Activated T-cell treated with anti-CD3 and anti-CD28 coated beads, Interleukin-2, amount 50 U/mL, for 72 hours (primary cell): ENCODE measurements around the gene ACOXL. TPM values are rescaled to one million over a fixed set of nuclear protein-coding genes. Genes with fewer than 3 reads are reported as not detected.

ENCODE experiments used
- ATAC-seq, 2 donors: fragments of 150-1000 bp; cut with Tn5 transposase; replicated peaks in 1 of 2; 2 replicates each; pipeline ENCODE4 v1.10.0; 2021; ENCODE audit warnings: moderate library complexity in 2 of 2, mild to moderate bottlenecking in 1 of 2
- DNase-seq, 2 donors: peaks; one replicate each; pipeline ENCODE4 v3.0.0; 2021 to 2022; ENCODE audit warnings: mixed read lengths in 1 of 2
- H3K27ac Mint-ChIP-seq: one replicate; pipeline ENCODE4 v1.8.0; 2022; ENCODE audit warnings: mild to moderate bottlenecking, moderate library complexity, mixed read lengths
- H3K27me3 Mint-ChIP-seq: one replicate; pipeline ENCODE4 v1.8.0; 2022; ENCODE audit warnings: low read depth, mixed read lengths
- H3K36me3 Mint-ChIP-seq, 2 donors: one replicate each; pipeline ENCODE4 v1.8.0; 2022; ENCODE audit warnings: mixed read lengths in 2 of 2, mild to moderate bottlenecking in 1 of 2; ENCODE audit not compliant: insufficient read depth in 2 of 2
- H3K4me1 Mint-ChIP-seq: one replicate; pipeline ENCODE4 v1.8.0; 2022; ENCODE audit warnings: low read depth, mixed read lengths
- H3K4me3 Mint-ChIP-seq, 2 donors: one replicate each; pipeline ENCODE4 v1.8.0; 2022; ENCODE audit warnings: mild to moderate bottlenecking in 2 of 2, mixed read lengths in 2 of 2, moderate library complexity in 2 of 2
- H3K9me3 Mint-ChIP-seq, 2 donors: one replicate each; pipeline ENCODE4 v1.8.0; 2022; ENCODE audit warnings: mixed read lengths in 2 of 2
- total RNA-seq, 2 donors: library from RNA; stranded (reverse); gene quantifications; one replicate each; pipeline ENCODE4 v1.2.3, GENCODE V29; 2022

Gene ACOXL
- total RNA-seq, 2 donors from 2014 or later: 0.19 to 0.44 TPM

DNA sequence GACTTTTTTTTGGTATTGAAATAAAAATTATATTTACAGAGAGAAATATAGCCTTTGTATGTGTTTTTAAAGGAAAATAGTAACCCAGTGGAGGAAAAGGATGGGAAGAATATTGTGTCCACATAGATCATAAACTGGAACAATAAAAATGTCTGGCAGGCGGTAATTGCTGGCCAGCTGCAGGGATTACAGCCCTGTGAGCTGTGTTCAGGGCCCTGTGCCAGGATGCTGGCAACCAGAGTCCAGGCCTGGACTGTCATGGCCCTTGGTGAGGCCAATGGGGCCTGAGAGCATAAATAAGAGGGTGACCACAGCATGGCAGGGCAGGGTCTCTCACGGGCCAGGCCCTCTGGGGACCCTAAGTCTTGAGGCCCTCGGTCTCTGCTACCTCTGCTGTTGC is 171.2 kb downstream of the ACOXL start:
- H3K27me3 Mint-ChIP-seq: peaks cover 26% of the 10 kb centered on the region

DNA sequence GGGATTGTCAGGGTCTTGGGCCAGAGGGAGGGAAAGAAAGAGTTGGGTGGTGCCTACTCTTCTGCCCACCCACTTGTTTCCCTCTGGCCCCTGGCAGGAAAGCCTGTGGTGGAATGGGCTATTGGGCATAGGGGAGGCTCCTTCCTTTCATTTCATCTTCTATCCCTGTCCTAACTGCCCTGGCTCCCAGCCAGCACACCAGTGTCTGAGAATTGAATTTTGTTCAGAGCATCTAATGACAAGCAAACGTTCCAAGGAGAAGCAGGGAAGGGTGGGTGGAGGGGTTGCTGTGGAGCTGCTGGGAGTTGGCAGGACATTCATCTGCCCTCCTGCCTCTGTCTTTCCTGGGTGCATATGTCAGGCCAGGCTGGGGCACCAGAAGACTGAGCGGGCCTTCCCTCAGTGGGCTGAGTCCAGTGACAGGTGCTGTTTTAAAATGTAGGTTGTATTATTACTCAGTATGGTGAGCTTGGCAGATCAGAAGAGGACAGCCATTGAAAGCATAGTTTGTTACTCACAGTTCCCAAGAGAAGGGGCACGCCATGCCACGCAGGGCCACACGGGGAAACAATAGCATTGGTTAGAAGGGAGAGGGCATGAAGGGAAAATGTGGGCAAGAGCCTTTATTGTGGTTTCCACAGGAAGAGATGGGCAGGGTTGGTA is 171.9 kb downstream of the ACOXL start:
- Mint-ChIP-seq H3K27ac (no peak overlapping the region), H3K27me3 (peaks cover 22% of the 10 kb centered on the region), H3K4me3 (no peak overlapping the region), H3K9me3 (peaks cover 0 to 1% of the 10 kb centered on the region in 2 donors), H3K4me1 (no peaks in the 10 kb centered on the region), H3K36me3 (peaks cover 0 to 2% of the 10 kb centered on the region in 2 donors)
- ATAC-seq: no peak
- DNase-seq: no peak

More for the DNA sequence above, 171.2 kb downstream of the ACOXL start:
- H3K4me3 Mint-ChIP-seq: no peak overlapping the region
- no peaks in the 10 kb centered on the region for H3K4me1 Mint-ChIP-seq
- ATAC-seq: no peak
- no peak for DNase-seq
- H3K36me3 Mint-ChIP-seq: peaks cover 0 to 2% of the 10 kb centered on the region in 2 donors
- peaks cover 0 to 1% of the 10 kb centered on the region in 2 donors for H3K9me3 Mint-ChIP-seq
- no peak overlapping the region for H3K27ac Mint-ChIP-seq

DNA sequence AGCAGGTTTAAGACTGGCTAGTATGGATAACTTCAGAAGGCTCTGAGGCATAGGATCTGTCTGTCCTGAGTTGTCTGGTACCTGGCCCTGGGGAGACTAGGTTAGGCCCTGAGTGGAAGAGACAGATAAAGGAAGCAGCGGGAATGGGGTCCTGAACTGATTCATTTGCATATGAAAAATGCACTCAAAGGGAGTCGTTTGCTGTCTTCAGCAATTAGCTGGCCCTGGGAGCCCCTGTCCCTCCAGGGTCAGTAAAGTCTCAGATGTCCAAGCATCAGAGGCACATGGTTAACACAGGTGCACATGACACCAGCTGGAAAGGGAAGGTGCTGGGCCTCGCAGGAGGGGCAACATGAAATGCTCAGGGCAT is 172.4 kb downstream of the ACOXL start:
- H3K4me1 Mint-ChIP-seq: no peaks in the 10 kb centered on the region
- H3K27ac Mint-ChIP-seq: no peak overlapping the region
- H3K27me3 Mint-ChIP-seq: peaks cover 19% of the 10 kb centered on the region
- peaks cover 0 to 2% of the 10 kb centered on the region in 2 donors for H3K36me3 Mint-ChIP-seq
- H3K9me3 Mint-ChIP-seq: peaks cover 0 to 1% of the 10 kb centered on the region in 2 donors
- H3K4me3 Mint-ChIP-seq: no peak overlapping the region
- no peak for DNase-seq
- no peak for ATAC-seq

DNA sequence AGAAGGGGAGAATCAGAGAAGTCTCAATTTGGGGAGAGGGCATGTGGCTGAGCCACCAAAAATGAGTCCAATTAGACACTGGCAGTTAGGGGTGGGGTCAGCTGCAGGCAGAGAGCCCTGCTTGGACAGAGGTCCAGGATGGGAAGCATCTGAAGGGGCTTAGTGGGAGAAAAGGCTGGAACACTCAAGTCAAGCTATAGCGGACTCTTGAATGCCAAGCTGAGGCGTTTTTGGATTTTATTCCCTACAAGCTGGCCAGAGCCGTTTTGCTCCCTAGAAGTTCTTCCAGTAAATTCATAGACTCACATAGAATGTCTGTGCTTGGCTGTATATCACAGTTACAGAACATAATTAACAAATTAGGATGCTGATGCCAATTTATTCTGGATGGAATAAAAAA is 172.8 kb downstream of the ACOXL start:
- Mint-ChIP-seq H3K27ac (no peak overlapping the region), H3K4me1 (no peaks in the 10 kb centered on the region), H3K4me3 (no peak overlapping the region), H3K36me3 (peaks cover 0 to 5% of the 10 kb centered on the region in 2 donors), H3K9me3 (peaks cover 0 to 1% of the 10 kb centered on the region in 2 donors), H3K27me3 (peaks cover 19% of the 10 kb centered on the region)
- DNase-seq: no peak
- no peak for ATAC-seq

DNA sequence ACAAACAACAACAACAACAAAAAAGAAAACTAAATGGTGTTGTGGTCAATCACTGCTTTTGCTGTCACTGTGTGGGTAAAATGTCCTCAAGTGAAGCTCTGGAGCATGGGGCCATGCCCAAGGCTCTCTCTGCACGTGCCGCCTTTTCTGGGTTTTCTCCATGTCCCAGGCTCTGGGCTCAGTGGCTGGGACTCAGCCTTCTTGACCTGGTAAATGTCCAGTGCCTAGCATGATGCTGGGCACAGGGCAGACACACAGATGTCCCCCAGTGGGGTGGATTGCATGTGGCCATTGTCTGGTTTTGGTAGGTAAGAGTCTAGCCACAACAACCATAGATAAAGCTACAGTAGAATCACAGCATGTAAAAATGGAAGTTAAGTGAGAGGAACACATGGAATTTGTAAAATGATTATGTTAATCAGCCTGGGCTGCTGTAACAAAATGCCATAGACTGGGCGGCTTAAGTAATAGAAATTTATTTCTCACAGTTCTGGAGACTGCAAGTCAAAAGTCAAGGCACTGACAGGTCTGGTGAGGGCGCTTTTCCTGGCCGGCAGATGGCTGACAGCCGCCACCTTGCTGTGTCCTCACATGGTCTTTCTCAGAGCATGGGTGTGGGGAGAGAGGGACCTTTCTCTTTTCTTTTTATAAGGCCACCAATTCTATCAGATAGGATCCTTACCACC is 174.4 kb downstream of the ACOXL start:
- Mint-ChIP-seq H3K27me3 (peaks cover 17% of the 10 kb centered on the region), H3K36me3 (peaks cover 7 to 11% of the 10 kb centered on the region in 2 donors), H3K27ac (no peak overlapping the region), H3K9me3 (peaks cover 2 to 5% of the 10 kb centered on the region in 2 donors), H3K4me3 (no peak overlapping the region), H3K4me1 (no peaks in the 10 kb centered on the region)
- DNase-seq (no peak), ATAC-seq (no peak)

DNA sequence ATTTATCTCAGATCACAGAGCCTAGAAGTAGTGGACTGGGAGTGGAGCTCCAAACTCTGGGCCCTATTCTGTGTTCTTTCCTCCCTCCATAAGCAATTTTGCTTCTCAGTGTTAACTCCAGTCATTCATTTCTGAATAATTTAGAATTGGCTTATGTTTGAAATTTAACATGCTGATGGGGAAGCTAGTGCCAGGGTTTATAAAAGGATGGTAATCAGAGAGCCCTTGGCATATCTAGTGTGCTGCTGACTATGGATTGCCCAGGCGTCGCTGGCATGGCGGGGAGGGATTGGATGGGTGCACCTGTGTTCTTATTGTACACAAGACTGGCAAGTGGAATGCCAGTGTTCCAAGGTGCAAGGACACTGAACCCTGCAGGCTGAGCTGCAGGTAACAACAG is 177.1 kb downstream of the ACOXL start:
- Mint-ChIP-seq H3K4me1 (no peaks in the 10 kb centered on the region), H3K27ac (no peak overlapping the region), H3K36me3 (peaks cover 9 to 11% of the 10 kb centered on the region in 2 donors), H3K9me3 (peaks cover 4 to 7% of the 10 kb centered on the region in 2 donors), H3K27me3 (peaks cover 39% of the 10 kb centered on the region), H3K4me3 (no peak overlapping the region)
- ATAC-seq: no peak
- DNase-seq: no peak

DNA sequence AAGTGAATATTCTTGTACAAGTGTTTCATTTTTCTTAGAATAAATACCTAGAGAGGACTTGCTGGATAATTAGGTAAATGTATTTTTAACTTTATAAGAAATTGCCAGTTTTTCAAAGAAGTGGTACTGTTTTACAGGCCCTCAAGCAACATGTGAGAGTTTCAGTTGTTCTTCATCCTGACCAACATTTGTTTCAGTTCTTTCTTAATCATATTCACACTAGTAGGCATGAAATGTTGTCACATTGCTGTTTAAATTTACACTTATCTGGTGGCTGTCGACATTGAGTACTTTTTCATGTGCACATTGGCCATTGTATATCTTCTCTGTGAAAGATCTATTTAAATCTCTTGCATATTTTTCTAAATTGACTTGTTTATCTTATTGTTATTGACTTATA is 178.1 kb downstream of the ACOXL start:
- Mint-ChIP-seq H3K9me3 (peaks cover 3 to 7% of the 10 kb centered on the region in 2 donors), H3K4me3 (no peak overlapping the region), H3K27ac (no peak overlapping the region), H3K4me1 (no peaks in the 10 kb centered on the region), H3K27me3 (peaks cover 33% of the 10 kb centered on the region), H3K36me3 (peaks cover 9 to 11% of the 10 kb centered on the region in 2 donors)
- no peak for DNase-seq
- ATAC-seq: no peak

DNA sequence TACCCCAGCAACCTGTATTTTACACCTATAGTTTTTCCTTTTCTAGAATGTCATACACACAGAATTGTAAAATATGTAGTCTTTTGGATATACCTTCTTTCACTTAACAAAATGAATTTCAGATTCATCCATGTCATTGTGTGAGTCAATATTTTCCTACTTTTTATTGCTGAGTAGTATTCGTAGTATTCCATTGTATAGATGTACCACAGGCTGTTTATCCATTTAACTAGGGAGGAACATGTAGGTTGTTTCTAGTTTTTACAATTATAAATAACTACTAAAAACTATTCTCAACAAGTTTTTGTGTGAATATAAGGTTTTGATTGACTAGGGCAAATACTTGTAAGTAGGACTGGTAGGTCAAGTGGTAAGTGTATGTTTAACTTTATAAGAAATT is 187.4 kb downstream of the ACOXL start:
- Mint-ChIP-seq H3K4me3 (no peak overlapping the region), H3K36me3 (peaks cover 2% of the 10 kb centered on the region in 2 donors), H3K9me3 (peaks cover 0 to 5% of the 10 kb centered on the region in 2 donors), H3K4me1 (no peaks in the 10 kb centered on the region), H3K27ac (no peak overlapping the region), H3K27me3 (peaks cover 22% of the 10 kb centered on the region)
- no peak for ATAC-seq
- DNase-seq: no peak

DNA sequence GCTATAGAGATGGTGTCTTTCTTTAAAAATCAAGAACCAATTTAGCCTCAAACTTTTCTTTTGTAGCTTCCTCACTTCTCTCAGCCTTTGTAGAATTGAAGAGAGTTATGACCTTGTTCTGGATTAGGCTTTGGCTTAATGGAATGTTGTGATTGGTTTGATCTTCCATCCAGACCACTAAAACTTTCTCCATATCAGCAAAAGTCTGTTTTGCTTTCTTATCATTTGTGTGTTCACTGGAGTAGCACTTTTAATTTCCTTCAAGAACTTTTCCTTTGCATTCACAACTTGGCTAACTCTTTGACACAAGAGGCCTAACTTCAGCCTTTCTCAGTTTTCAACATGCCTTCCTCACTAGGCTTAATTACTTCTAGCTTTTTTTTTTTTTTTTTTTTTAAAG is 193.1 kb downstream of the ACOXL start:
- no peak for DNase-seq
- Mint-ChIP-seq H3K36me3 (peaks cover 6 to 11% of the 10 kb centered on the region in 2 donors), H3K4me3 (no peak overlapping the region), H3K27me3 (peaks cover 7% of the 10 kb centered on the region), H3K4me1 (peaks cover 18% of the 10 kb centered on the region), H3K9me3 (peaks cover 12 to 17% of the 10 kb centered on the region in 2 donors), H3K27ac (no peak overlapping the region)
- no peak for ATAC-seq

DNA sequence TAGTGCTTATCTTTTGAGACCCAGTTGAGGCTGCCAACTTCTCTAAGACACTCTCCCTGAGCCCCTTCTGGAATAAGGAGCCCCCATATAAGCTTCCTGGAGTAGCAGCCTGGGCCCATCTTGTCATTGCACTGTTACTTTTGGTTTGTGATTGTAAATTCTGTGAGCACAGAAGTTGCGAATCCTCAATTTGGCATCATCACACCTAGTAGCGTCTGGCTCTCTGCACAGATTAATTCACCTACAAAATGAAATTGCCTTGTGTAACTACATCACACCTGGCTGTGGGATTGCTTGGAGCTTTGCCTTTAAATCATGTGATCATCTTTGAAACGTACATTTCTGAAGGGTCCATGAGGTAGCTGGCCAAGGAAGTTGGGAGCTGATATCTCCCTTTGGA is 195.2 kb downstream of the ACOXL start:
- peaks cover 8 to 15% of the 10 kb centered on the region in 2 donors for H3K36me3 Mint-ChIP-seq
- ATAC-seq: no peak
- H3K27ac Mint-ChIP-seq: no peak overlapping the region
- no peak for DNase-seq
- peaks cover 7% of the 10 kb centered on the region for H3K27me3 Mint-ChIP-seq
- no peak overlapping the region for H3K4me3 Mint-ChIP-seq
- peaks cover 13 to 17% of the 10 kb centered on the region in 2 donors for H3K9me3 Mint-ChIP-seq
- peaks cover 18% of the 10 kb centered on the region for H3K4me1 Mint-ChIP-seq

DNA sequence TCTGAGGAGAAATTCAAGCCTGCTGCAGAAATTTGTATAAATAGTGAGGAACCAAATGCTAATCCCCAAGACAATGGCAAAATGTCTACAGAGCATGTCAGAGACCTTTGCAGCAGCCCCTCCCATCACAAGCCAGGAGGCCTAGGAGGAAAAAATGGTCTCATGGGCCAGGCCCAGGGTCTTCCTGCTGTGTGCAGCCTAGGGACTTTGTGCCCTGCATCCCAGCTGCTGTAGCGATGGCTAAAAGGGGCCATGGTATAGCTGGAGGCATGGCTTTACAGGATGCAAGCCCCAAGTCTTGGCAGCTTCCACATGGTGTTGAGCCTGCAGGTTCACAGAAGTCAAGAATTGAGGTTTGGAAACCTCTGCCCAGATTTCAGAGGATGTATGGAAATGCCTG is 197.2 kb downstream of the ACOXL start:
- peaks cover 8 to 15% of the 10 kb centered on the region in 2 donors for H3K36me3 Mint-ChIP-seq
- no peak for DNase-seq
- no peak overlapping the region for H3K27ac Mint-ChIP-seq
- peaks cover 18% of the 10 kb centered on the region for H3K4me1 Mint-ChIP-seq
- peaks cover 13 to 17% of the 10 kb centered on the region in 2 donors for H3K9me3 Mint-ChIP-seq
- no peak overlapping the region for H3K4me3 Mint-ChIP-seq
- H3K27me3 Mint-ChIP-seq: peaks cover 10% of the 10 kb centered on the region
- ATAC-seq: no peak

DNA sequence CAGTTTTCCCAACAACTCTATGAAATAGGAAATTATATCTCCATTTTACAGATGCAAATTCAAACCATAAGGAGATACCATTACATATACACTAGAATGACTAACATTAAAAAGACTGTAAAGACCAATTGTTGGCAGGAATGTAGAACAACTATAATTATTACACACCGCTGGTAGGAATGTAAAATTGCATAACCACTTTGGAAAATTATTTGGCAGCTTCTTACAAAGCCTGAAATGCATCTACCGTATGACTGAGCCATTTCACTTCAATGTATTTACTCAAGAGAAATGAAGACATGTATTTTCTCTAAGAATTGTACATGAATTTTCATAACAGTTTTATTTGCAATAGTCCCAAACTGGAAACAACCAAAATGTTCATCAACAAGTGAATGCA is 199.3 kb downstream of the ACOXL start:
- ATAC-seq: no peak
- H3K9me3 Mint-ChIP-seq: peaks cover 13 to 16% of the 10 kb centered on the region in 2 donors
- DNase-seq: no peak
- peaks cover 9% of the 10 kb centered on the region for H3K4me1 Mint-ChIP-seq
- peaks cover 8 to 15% of the 10 kb centered on the region in 2 donors for H3K36me3 Mint-ChIP-seq
- peaks cover 8% of the 10 kb centered on the region for H3K27me3 Mint-ChIP-seq
- no peak overlapping the region for H3K27ac Mint-ChIP-seq
- H3K4me3 Mint-ChIP-seq: no peak overlapping the region

DNA sequence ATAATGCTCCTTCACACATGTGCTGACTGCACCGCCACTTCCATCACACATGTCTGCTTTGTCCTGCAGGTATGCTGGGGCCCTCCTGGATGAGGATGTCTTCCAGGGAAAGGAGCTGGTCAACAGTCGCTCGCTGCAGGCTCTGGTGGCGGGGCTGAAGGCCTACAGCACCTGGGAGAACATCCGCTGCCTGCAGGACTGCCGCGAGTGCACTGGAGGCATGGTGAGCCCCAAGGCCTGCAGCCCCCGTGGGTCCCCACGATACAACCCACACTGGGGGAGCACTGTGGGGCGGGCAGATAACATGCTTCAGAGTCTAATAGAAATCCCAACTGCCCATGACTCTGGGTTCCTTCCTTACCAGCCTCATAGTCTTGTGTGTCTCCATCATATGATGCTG is 201.0 kb downstream of the ACOXL start:
- Mint-ChIP-seq H3K27ac (no peak overlapping the region), H3K4me1 (no peaks in the 10 kb centered on the region), H3K27me3 (peaks cover 8% of the 10 kb centered on the region), H3K9me3 (peaks cover 8 to 9% of the 10 kb centered on the region in 2 donors), H3K36me3 (peaks cover 8 to 12% of the 10 kb centered on the region in 2 donors), H3K4me3 (no peak overlapping the region)
- DNase-seq: no peak
- no peak for ATAC-seq
